Omental fat pad (tissue), 4 donors: Measurements from ENCODE around the gene LSM14B. TPM values are rescaled to one million over a fixed set of nuclear protein-coding genes. Genes with fewer than 3 reads are reported as not detected.

ENCODE experiments used
- ATAC-seq: fragments of 150-250 bp; one replicate; pipeline ENCODE4 v1.9.1; 2016; ENCODE audit warnings: mild to moderate bottlenecking, moderate library complexity; ENCODE audit not compliant: low FRiP score
- DNase-seq: peaks from one replicate; pipeline ENCODE4 v3.0.0-alpha.2; 2019; ENCODE audit warnings: low spot score
- CTCF ChIP-seq, 3 donors: fragments of 450-650 bp; IDR thresholded peaks; one replicate each; pipeline ENCODE4 v1.5.1; 2016 to 2017; ENCODE audit warnings: antibody characterized with exemption in 3 of 3, mild to moderate bottlenecking in 3 of 3, moderate library complexity in 2 of 3
- total RNA-seq, 4 donors: library from RNA; depleted of rRNA; stranded (reverse); fragments of >200 nt; gene quantifications; one replicate each; pipeline ENCODE4 v1.1.0, GENCODE V29; 2016

The LSM14B gene
- total RNA-seq, 4 donors from 2014 or later, result 13.1 to 23.8 (median 16.0) TPM

DNA sequence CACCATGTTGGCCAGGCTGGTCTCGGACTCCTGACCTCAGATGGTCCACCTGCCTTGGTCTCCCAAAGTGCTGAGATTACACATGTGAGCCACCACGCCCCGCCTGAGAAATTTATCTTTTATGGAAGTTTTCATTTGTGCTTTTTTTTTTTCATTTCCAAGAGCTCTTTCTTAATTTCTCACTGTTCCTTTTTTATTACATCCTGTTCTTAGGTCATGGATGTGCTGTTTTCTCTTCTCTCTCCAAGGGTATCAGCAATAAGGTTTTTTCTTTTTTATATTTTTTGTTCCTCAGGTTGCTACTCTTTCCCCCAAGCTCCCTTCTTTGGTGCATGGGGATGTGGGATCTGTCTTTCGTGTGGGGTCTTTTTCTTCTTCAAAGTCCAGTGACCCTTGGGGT, 21.2 kb upstream of the LSM14B start:
- DNase-seq, result no peak
- no peak for TF ChIP-seq CTCF (IDR thresholded peaks at IDR 0.05)
- no peak for ATAC-seq

DNA sequence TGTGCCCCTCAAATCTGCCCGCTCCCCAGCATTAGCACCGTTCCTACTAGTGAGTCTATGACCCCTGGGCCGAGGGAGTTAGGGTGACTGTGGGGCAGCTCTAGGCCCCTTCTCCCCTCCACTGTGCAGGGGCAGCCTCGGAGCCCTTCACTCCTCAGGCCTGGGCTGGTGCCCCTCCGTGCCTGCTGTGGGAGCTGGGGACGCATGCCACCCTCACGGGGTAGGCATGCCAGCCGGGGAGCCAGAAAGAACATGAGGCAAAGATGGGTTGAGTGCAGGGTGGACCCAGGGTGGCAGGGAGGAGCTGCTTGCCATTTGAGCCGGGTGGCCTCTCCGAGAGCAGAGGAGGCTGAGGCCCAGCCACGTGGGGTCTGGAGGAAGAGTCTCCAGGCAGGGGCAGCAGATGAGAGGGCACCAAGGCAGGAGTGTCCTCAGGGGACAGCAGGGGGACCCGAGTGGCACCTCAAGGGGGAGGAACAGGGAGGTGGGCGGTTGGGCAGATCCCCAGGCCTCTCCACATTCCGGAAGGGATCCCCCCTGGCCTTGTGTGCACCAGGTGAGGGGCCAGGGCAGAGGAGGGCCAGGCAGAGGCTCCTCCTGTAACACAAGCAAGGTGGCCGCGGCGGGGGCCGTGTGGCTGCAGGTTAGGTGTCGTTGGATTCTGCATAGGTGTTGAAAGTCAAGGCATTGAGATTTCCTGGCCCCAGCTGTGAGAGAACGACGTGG, 18.6 kb upstream of the LSM14B start:
- ATAC-seq, result no peak
- no peak for TF ChIP-seq CTCF (IDR thresholded peaks at IDR 0.05)
- no peak for DNase-seq

DNA sequence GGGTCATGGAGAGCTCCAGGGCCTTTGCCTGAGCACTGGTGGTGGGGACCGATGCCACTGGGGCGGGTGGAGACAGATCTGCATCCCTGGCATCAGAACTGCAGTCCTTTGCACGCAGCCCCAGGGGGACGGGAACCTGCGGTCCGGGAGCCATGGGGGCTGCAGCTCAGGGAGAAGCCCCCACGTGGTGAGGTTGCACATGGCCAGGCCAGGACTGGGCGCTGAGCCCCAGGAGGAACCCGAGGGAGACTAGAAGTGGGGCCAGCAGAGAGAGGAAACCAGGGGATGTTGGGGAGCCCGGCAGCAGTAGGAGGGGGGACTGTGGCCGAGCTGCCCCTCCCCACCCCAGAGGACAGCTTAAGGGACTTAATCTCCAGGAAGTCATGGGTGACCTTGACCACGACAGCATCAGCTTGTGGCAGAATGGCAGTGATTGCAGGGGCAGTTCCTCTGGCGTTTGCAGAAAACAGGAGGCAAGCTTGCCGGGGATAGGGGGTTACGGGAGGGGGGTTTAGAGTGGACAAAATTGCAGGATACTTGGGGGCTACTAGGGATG, 18.0 kb upstream of the LSM14B start:
- ATAC-seq (no peak), DNase-seq (no peak)
- no peak for TF ChIP-seq CTCF (IDR thresholded peaks at IDR 0.05)

- DNase-seq, result no peak
- peak; percentile 56 for ATAC-seq
Observed at GRCh38 chr20:62104791-62105345, 17.4 kb upstream of the LSM14B start.

GRCh38 chr20:62105592-62105991, 16.7 kb upstream of the LSM14B start:
- DNase-seq (no peak), ATAC-seq (no peak)
- no peak for TF ChIP-seq CTCF (IDR thresholded peaks at IDR 0.05)

More at GRCh38 chr20:62104791-62105345, 17.4 kb upstream of the LSM14B start:
- no peak for TF ChIP-seq CTCF (IDR thresholded peaks at IDR 0.05)

DNA sequence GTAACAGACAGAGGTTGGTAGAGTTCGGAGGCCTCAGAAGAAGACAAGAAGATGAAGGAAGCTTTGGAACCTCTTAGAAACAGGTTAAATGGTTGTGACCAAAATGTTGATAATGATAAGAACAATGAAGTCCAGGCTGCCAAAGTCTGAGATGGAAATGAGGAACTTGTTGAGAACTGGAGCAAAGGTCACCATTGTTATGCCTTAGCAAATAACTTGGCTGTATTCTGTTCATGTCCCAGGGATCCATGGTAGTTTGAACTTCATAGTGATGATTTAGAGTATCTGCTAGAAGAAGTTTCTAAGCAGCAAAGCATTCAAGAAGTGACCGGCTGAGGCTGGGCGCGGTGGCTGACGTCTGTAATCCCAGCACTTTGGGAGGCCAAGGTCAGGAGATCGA, 11.1 kb upstream of the LSM14B start:
- no peak for TF ChIP-seq CTCF (IDR thresholded peaks at IDR 0.05)
- DNase-seq, result no peak
- no peak for ATAC-seq

DNA sequence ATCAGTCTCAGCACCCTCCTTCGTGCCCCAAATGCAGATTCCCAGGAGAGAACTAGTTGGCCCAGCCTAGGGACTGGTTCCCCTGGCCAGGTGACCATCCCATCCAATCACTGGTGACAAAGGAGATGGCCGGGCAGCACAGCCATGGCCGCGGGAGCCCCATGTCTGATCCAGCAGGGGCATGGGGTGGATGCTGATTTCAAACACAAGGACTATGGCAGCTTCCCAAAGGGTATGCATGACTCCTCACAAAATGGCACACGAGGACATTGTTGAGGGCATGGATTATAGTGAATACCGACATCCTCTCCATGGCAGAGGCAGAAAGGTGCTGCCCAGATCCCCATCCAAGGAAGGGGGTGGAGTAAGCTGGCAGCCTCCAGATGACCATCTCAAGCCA, 9.9 kb upstream of the LSM14B start:
- ATAC-seq (no peak), DNase-seq (no peak)
- TF ChIP-seq CTCF (IDR thresholded peaks at IDR 0.05), result no peak
